ENCODE results near the gene RNF167. TPM values are rescaled to one million over a fixed set of nuclear protein-coding genes. Genes with fewer than 3 reads are reported as not detected.

The RNF167 gene
- total RNA-seq, 1 experiment from 2014 or later, result 105 TPM

GRCh38 chr17:4982305-4982704, 42.2 kb downstream of the RNF167 start:
- Histone ChIP-seq H3K4me1 (ENCODE audit: control insufficient read depth in 1 of 2, insufficient read depth in 2 of 2, low read length in 2 of 2) (peaks cover 5 to 12% of the 10 kb centered on the region in 2 experiments; a peak in 2 of 4 replicates), H3K4me2 (ENCODE audit: low read length) (no peak overlapping the region), H3K36me3 (ENCODE audit: control insufficient read depth in 1 of 2, insufficient read depth in 2 of 2, low read length in 2 of 2) (peaks cover 10 to 28% of the 10 kb centered on the region in 2 experiments; a peak in 2 of 4 replicates), H3K27me3 (ENCODE audit: insufficient read depth, low read length) (no peaks in the 10 kb centered on the region), H4K20me1 (ENCODE audit: insufficient read depth) (no peaks in the 10 kb centered on the region), H3K9me3 (ENCODE audit: control insufficient read depth in 1 of 2, insufficient read depth in 1 of 2, low read depth in 1 of 2, low read length in 2 of 2) (no peaks in the 10 kb centered on the region), H3K79me2 (ENCODE audit: insufficient read depth, low read length) (peaks cover 15% of the 10 kb centered on the region), H3K27ac (ENCODE audit: low read depth, low read length) (no peak overlapping the region), H3K4me3 (replicated peaks in 1 of 2; ENCODE audit: low read depth in 1 of 2, low read length in 2 of 2) (no peak overlapping the region), H3K9me2 (ENCODE audit: insufficient read depth) (no peaks in the 10 kb centered on the region), H3K9ac (ENCODE audit: low read length) (no peak overlapping the region), H2AFZ (ENCODE audit: low read depth, low read length, poor library complexity, severe bottlenecking) (no peak overlapping the region)
- no peak for ATAC-seq
- ChIA-PET RAD21 (ENCODE audit: low non-redundant PET in 1 of 2, low total read pairs in 2 of 2, uncharacterized antibody in 2 of 2, unreplicated experiment in 2 of 2) (no interaction called here), CTCF (no interaction called here), POLR2A (no interaction called here)
- intact Hi-C loops (cut with micrococcal nuclease), result no loop called here
- TF ChIP-seq CBX3 (IDR thresholded peaks at IDR 0.05; ENCODE audit: low read depth) (no peak), POLR2AphosphoS5 (IDR thresholded peaks at IDR 0.05; ENCODE audit: low read depth, low read length) (no peak), EGR1 (IDR thresholded peaks at IDR 0.05; ENCODE audit: low read depth) (no peak), EZH2phosphoT487 (IDR thresholded peaks at IDR 0.05; ENCODE audit: borderline replicate concordance) (no peak), SRF (IDR thresholded peaks at IDR 0.05; ENCODE audit: low read depth) (no peak), CEBPB (IDR thresholded peaks at IDR 0.05; ENCODE audit: low read depth) (no peak), CTCF (IDR thresholded peaks at IDR 0.05 in 2 of 3, conservative IDR thresholded peaks at IDR 0.05 in 1 of 3; ENCODE audit: borderline replicate concordance in 1 of 3, insufficient read depth in 1 of 3, low read depth in 2 of 3, low read length in 2 of 3) (no peak), FOSL1 (IDR thresholded peaks at IDR 0.05; ENCODE audit: low read depth) (no peak), SIN3A (IDR thresholded peaks at IDR 0.05; ENCODE audit: low read depth) (no peak), POLR2A (IDR thresholded peaks at IDR 0.05; ENCODE audit: borderline replicate concordance, extremely low read depth, insufficient read depth, insufficient read length) (no peak), ZNF274 (IDR thresholded peaks at IDR 0.05; ENCODE audit: low read depth, low read length) (no peak), ELF1 (IDR thresholded peaks at IDR 0.05; ENCODE audit: borderline replicate concordance, low read depth) (no peak), RAD21 (IDR thresholded peaks at IDR 0.05; ENCODE audit: low read depth) (no peak), JUND (IDR thresholded peaks at IDR 0.05) (no peak)
- DNase-seq (ENCODE audit: low read depth, low spot score), result no peak
- BruUV-seq (replicated peaks), result no TSS peak
